Measurements from ENCODE around the gene TMEM255A. TPM values are rescaled to one million over a fixed set of nuclear protein-coding genes. Genes with fewer than 3 reads are reported as not detected.

The TMEM255A gene
- total RNA-seq, 5 donors from 2014 or later (not counting 1 experiment from before 2014, with no cell fraction given), result 0.13 to 0.14 TPM; not detected in 3

GRCh38 chrX:120282697-120283096 lies 28.6 kb downstream of the TMEM255A start:
- H3K4me3 ChIP-seq (ENCODE audit: control insufficient read depth in 1 of 2, extremely low read depth in 1 of 2, low read length in 1 of 2), result no peak overlapping the region
- no peak overlapping the region for H3K27ac ChIP-seq (ENCODE audit: low read length)
- no peaks in the 10 kb centered on the region for H3K9me3 ChIP-seq
- Mint-ChIP-seq H3K36me3 (no peaks in the 10 kb centered on the region), H3K9me3 (no peaks in the 10 kb centered on the region), H3K4me1 (peaks cover 0 to 4% (median 0%) of the 10 kb centered on the region in 3 donors), H3K27ac (no peak overlapping the region), H3K27me3 (peaks cover 8 to 30% of the 10 kb centered on the region in 2 donors), H3K4me3 (no peak overlapping the region)
- CTCF ChIA-PET, result no interaction called here
- no peaks in the 10 kb centered on the region for H3K27me3 ChIP-seq (replicated peaks in 1 of 2; ENCODE audit: control insufficient read depth in 2 of 2, extremely low read depth in 1 of 2, insufficient read depth in 2 of 2, low read length in 1 of 2)
- H3K4me1 ChIP-seq (ENCODE audit: control insufficient read depth in 1 of 2, extremely low read depth in 1 of 2, insufficient read depth in 2 of 2, low read length in 2 of 2), result no peaks in the 10 kb centered on the region
- H3K36me3 ChIP-seq (ENCODE audit: control insufficient read depth in 2 of 2, extremely low read depth in 1 of 2, insufficient read depth in 1 of 2, low read length in 1 of 2), result no peaks in the 10 kb centered on the region
- DNase-seq (no peak), ATAC-seq (replicated peaks in 1 of 4) (no peak)
- WGBS (ENCODE audit: insufficient coverage), result no CpG with 5 or more reads among the region's 1 CpG
- POLR2A ChIA-PET, result no interaction called here

GRCh38 chrX:120281761-120282160 lies 29.5 kb downstream of the TMEM255A start:
- ATAC-seq (replicated peaks in 1 of 4), result no peak
- Histone ChIP-seq H3K27ac (ENCODE audit: low read length) (no peak overlapping the region), H3K4me3 (ENCODE audit: control insufficient read depth in 1 of 2, extremely low read depth in 1 of 2, low read length in 1 of 2) (no peak overlapping the region), H3K4me1 (ENCODE audit: control insufficient read depth in 1 of 2, extremely low read depth in 1 of 2, insufficient read depth in 2 of 2, low read length in 2 of 2) (no peaks in the 10 kb centered on the region), H3K27me3 (replicated peaks in 1 of 2; ENCODE audit: control insufficient read depth in 2 of 2, extremely low read depth in 1 of 2, insufficient read depth in 2 of 2, low read length in 1 of 2) (no peaks in the 10 kb centered on the region), H3K9me3 (no peaks in the 10 kb centered on the region), H3K36me3 (ENCODE audit: control insufficient read depth in 2 of 2, extremely low read depth in 1 of 2, insufficient read depth in 1 of 2, low read length in 1 of 2) (no peaks in the 10 kb centered on the region)
- Mint-ChIP-seq H3K27me3 (peaks cover 8 to 30% of the 10 kb centered on the region in 2 donors), H3K4me1 (no peaks in the 10 kb centered on the region), H3K4me3 (no peak overlapping the region), H3K36me3 (no peaks in the 10 kb centered on the region), H3K27ac (no peak overlapping the region), H3K9me3 (no peaks in the 10 kb centered on the region)
- no peak for DNase-seq
- ChIA-PET POLR2A (no interaction called here), CTCF (interaction anchor here in 1 of 2 donors (0.6 kb wide), 1 partner anchor 199 kb away, joined by 3 read pairs; no protein-coding TSS in a partner anchor)
- no CpG with 5 or more reads among the region's 4 CpGs for WGBS (ENCODE audit: insufficient coverage)

GRCh38 chrX:120281021-120281624 lies 30.1 kb downstream of the TMEM255A start:
- no peaks in the 10 kb centered on the region for H3K4me1 Mint-ChIP-seq
- no peaks in the 10 kb centered on the region for H3K9me3 ChIP-seq
- ChIA-PET POLR2A (no interaction called here), CTCF (no interaction called here)
- no peak for DNase-seq
- no peak for ATAC-seq (replicated peaks in 1 of 4)
- H3K27ac ChIP-seq (ENCODE audit: low read length), result no peak overlapping the region
- H3K36me3 ChIP-seq (ENCODE audit: control insufficient read depth in 2 of 2, extremely low read depth in 1 of 2, insufficient read depth in 1 of 2, low read length in 1 of 2), result no peaks in the 10 kb centered on the region
- no peaks in the 10 kb centered on the region for H3K27me3 ChIP-seq (replicated peaks in 1 of 2; ENCODE audit: control insufficient read depth in 2 of 2, extremely low read depth in 1 of 2, insufficient read depth in 2 of 2, low read length in 1 of 2)
- H3K9me3 Mint-ChIP-seq, result no peaks in the 10 kb centered on the region
- no peak overlapping the region for H3K27ac Mint-ChIP-seq
- H3K4me1 ChIP-seq (ENCODE audit: control insufficient read depth in 1 of 2, extremely low read depth in 1 of 2, insufficient read depth in 2 of 2, low read length in 2 of 2), result no peaks in the 10 kb centered on the region
- peaks cover 8 to 30% of the 10 kb centered on the region in 2 donors for H3K27me3 Mint-ChIP-seq
- no peak overlapping the region for H3K4me3 Mint-ChIP-seq
- no peak overlapping the region for H3K4me3 ChIP-seq (ENCODE audit: control insufficient read depth in 1 of 2, extremely low read depth in 1 of 2, low read length in 1 of 2)
- H3K36me3 Mint-ChIP-seq, result no peaks in the 10 kb centered on the region
- no CpG with 5 or more reads among the region's 10 CpGs for WGBS (ENCODE audit: insufficient coverage)

- Mint-ChIP-seq H3K36me3 (no peaks in the 10 kb centered on the region), H3K27me3 (peaks cover 0 to 18% of the 10 kb centered on the region in 2 donors), H3K4me3 (no peak overlapping the region), H3K9me3 (no peaks in the 10 kb centered on the region), H3K27ac (no peak overlapping the region), H3K4me1 (peaks cover under 1 to 2% (median 1%) of the 10 kb centered on the region in 3 donors)
- 100% methylated on average over 1 of the region's 2 CpGs for WGBS (ENCODE audit: insufficient coverage)
- POLR2A ChIA-PET, result no interaction called here
- Histone ChIP-seq H3K27ac (ENCODE audit: low read length) (no peak overlapping the region), H3K9me3 (no peaks in the 10 kb centered on the region), H3K4me1 (ENCODE audit: control insufficient read depth in 1 of 2, extremely low read depth in 1 of 2, insufficient read depth in 2 of 2, low read length in 2 of 2) (no peaks in the 10 kb centered on the region), H3K4me3 (ENCODE audit: control insufficient read depth in 1 of 2, extremely low read depth in 1 of 2, low read length in 1 of 2) (no peak overlapping the region), H3K36me3 (ENCODE audit: control insufficient read depth in 2 of 2, extremely low read depth in 1 of 2, insufficient read depth in 1 of 2, low read length in 1 of 2) (no peaks in the 10 kb centered on the region), H3K27me3 (replicated peaks in 1 of 2; ENCODE audit: control insufficient read depth in 2 of 2, extremely low read depth in 1 of 2, insufficient read depth in 2 of 2, low read length in 1 of 2) (no peaks in the 10 kb centered on the region)
- no peak for DNase-seq
- no peak for ATAC-seq (replicated peaks in 1 of 4)
- CTCF ChIA-PET, result interaction anchor here in 1 of 2 donors (0.7 to 0.9 kb wide), 2 partner anchors 9 to 11 kb away, joined by 3 to 5 read pairs; no protein-coding TSS in a partner anchor
Measured at GRCh38 chrX:120274958-120275357, 36.3 kb downstream of the TMEM255A start.

DNA sequence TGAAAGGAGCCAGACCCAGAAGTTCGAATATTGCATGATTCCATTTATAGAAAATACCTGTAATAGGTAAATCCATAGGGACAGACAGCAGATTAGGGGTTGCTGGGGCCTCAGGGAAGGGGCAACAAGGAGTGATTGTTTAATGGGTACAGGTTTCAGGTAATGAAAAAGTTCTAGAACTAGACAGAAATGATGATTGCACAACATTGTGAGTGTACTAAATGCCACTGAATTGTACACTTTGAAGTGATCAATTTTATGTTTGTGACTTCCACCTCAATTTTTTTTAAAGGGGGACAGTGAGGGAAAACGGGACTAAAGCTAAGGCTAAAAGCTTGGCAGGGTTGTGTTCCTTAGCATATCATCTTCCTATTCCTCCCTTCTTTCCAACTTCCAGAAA lies 37.1 kb downstream of the TMEM255A start:
- no peaks in the 10 kb centered on the region for H3K27me3 ChIP-seq (replicated peaks in 1 of 2; ENCODE audit: control insufficient read depth in 2 of 2, extremely low read depth in 1 of 2, insufficient read depth in 2 of 2, low read length in 1 of 2)
- ChIA-PET POLR2A (no interaction called here), CTCF (no interaction called here)
- no CpG with 5 or more reads among the region's 2 CpGs for WGBS (ENCODE audit: insufficient coverage)
- H3K4me3 Mint-ChIP-seq, result no peak overlapping the region
- H3K27ac Mint-ChIP-seq, result no peak overlapping the region
- no peaks in the 10 kb centered on the region for H3K9me3 ChIP-seq
- H3K27me3 Mint-ChIP-seq, result peaks cover 0 to 18% of the 10 kb centered on the region in 2 donors
- no peaks in the 10 kb centered on the region for H3K36me3 ChIP-seq (ENCODE audit: control insufficient read depth in 2 of 2, extremely low read depth in 1 of 2, insufficient read depth in 1 of 2, low read length in 1 of 2)
- H3K36me3 Mint-ChIP-seq, result no peaks in the 10 kb centered on the region
- peaks cover 8 to 11% (median 9%) of the 10 kb centered on the region in 3 donors for H3K4me1 Mint-ChIP-seq
- H3K4me3 ChIP-seq (ENCODE audit: control insufficient read depth in 1 of 2, extremely low read depth in 1 of 2, low read length in 1 of 2), result no peak overlapping the region
- H3K9me3 Mint-ChIP-seq, result no peaks in the 10 kb centered on the region
- ATAC-seq (replicated peaks in 1 of 4), result no peak
- peaks cover 0 to 5% of the 10 kb centered on the region in 2 experiments for H3K4me1 ChIP-seq (ENCODE audit: control insufficient read depth in 1 of 2, extremely low read depth in 1 of 2, insufficient read depth in 2 of 2, low read length in 2 of 2)
- no peak overlapping the region for H3K27ac ChIP-seq (ENCODE audit: low read length)
- no peak for DNase-seq

DNA sequence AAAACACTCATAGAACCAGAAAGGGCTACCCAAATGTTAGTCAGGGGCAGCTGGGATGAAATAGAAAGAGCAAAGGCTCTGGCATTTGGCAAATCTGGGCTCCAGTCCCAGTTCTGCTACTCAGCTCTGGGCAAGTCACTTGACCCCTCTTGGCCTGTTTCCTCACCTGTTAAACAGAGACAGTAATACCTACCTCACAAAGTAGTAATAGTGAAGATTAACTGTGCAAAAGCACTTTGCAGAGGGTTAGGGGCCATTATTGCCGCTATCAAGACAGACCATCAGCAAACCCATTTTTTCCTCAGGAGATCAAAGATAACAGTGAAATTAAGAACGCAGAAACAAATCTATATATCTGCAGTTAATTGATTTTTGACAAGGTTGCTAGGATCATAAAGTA lies 40.0 kb downstream of the TMEM255A start:
- ChIA-PET POLR2A (no interaction called here), CTCF (no interaction called here)
- H3K4me3 Mint-ChIP-seq, result no peak overlapping the region
- H3K4me1 ChIP-seq (ENCODE audit: control insufficient read depth in 1 of 2, extremely low read depth in 1 of 2, insufficient read depth in 2 of 2, low read length in 2 of 2), result peaks cover 0 to 6% of the 10 kb centered on the region in 2 experiments
- peaks cover 0 to 10% of the 10 kb centered on the region in 2 donors for H3K27me3 Mint-ChIP-seq
- WGBS (ENCODE audit: insufficient coverage), result no CpG with 5 or more reads among the region's 2 CpGs
- no peaks in the 10 kb centered on the region for H3K9me3 Mint-ChIP-seq
- H3K27ac ChIP-seq (ENCODE audit: low read length), result no peak overlapping the region
- H3K36me3 Mint-ChIP-seq, result no peaks in the 10 kb centered on the region
- no peaks in the 10 kb centered on the region for H3K9me3 ChIP-seq
- no peaks in the 10 kb centered on the region for H3K27me3 ChIP-seq (replicated peaks in 1 of 2; ENCODE audit: control insufficient read depth in 2 of 2, extremely low read depth in 1 of 2, insufficient read depth in 2 of 2, low read length in 1 of 2)
- no peaks in the 10 kb centered on the region for H3K36me3 ChIP-seq (ENCODE audit: control insufficient read depth in 2 of 2, extremely low read depth in 1 of 2, insufficient read depth in 1 of 2, low read length in 1 of 2)
- no peak for ATAC-seq (replicated peaks in 1 of 4)
- H3K4me1 Mint-ChIP-seq, result peaks cover 9 to 12% (median 11%) of the 10 kb centered on the region in 3 donors
- no peak for DNase-seq
- no peak overlapping the region for H3K4me3 ChIP-seq (ENCODE audit: control insufficient read depth in 1 of 2, extremely low read depth in 1 of 2, low read length in 1 of 2)
- no peak overlapping the region for H3K27ac Mint-ChIP-seq
